Measurements from ENCODE around the gene KRT71. TPM values are rescaled to one million over a fixed set of nuclear protein-coding genes. Genes with fewer than 3 reads are reported as not detected.
"Not testable (repeated sequence)": the region's sequence is repeated elsewhere in the genome, so short reads cannot be mapped to it uniquely, and the experiment has no call there.

Gene KRT71
- total RNA-seq (not detected), polyA plus RNA-seq (ENCODE audit: insufficient read depth in 1 of 8, insufficient read length in 8 of 8, low replicate concordance in 1 of 8) (not detected)
- long read RNA-seq, donor 1, result 0 reads
- long read RNA-seq, donor 2, result 0 reads
- long read RNA-seq, donor 3, result 0 reads
- long read RNA-seq, donor 4, result 0 reads
- long read RNA-seq, donor 5, result 0 reads
- long read RNA-seq, donor 6, result 0 reads
- long read RNA-seq, donor 7, result 0 reads
- long read RNA-seq, donor 8, result 0 reads
- long read RNA-seq, donor 9, result 0 reads
- long read RNA-seq, donor 10, result 0 reads
- long read RNA-seq, donor 11, result 0 reads

- Histone ChIP-seq H3K36me3 (ENCODE audit: control insufficient read depth, insufficient read depth, low read length) (no peaks in the 10 kb centered on the region), H3K9me3 (replicated peaks; ENCODE audit: control insufficient read depth, low read depth, low read length) (no peaks in the 10 kb centered on the region), H3K4me3 (ENCODE audit: low read length) (no peak within 1 kb of the TSS), H3K27me3 (ENCODE audit: control insufficient read depth, insufficient read depth, low read length) (peaks cover 4% of the 10 kb centered on the region), H3K27ac (ENCODE audit: low read length) (no peak within 1 kb of the TSS), H3K4me1 (ENCODE audit: control insufficient read depth, insufficient read depth, low read length) (peaks cover 6% of the 10 kb centered on the region)
- 75% methylated on average over 14 of the region's 14 CpGs for WGBS (ENCODE audit: insufficient coverage)
- DNase-seq, result no peak
These were observed at the start of gene KRT71 for GRCh38 chr12:52552681-52553195. KRT71 (minus strand) TSS chr12:52553145; CDS start chr12:52553077, 68 bp downstream.

- H3K27me3 ChIP-seq (ENCODE audit: control insufficient read depth, insufficient read depth, low read length), result peaks cover 59% of the 10 kb centered on the region
- WGBS (ENCODE audit: insufficient coverage), result 60% methylated on average over 5 of the region's 5 CpGs
These were observed 49.6 kb upstream of the KRT71 start for GRCh38 chr12:52602552-52602951.

GRCh38 chr12:52601671-52602070 is 48.7 kb upstream of the KRT71 start:
- Histone ChIP-seq H3K4me1 (ENCODE audit: control insufficient read depth, insufficient read depth, low read length) (no peaks in the 10 kb centered on the region), H3K36me3 (ENCODE audit: control insufficient read depth, insufficient read depth, low read length) (no peaks in the 10 kb centered on the region), H3K27ac (ENCODE audit: low read length) (no peak overlapping the region), H3K27me3 (ENCODE audit: control insufficient read depth, insufficient read depth, low read length) (peaks cover 62% of the 10 kb centered on the region), H3K4me3 (ENCODE audit: low read length) (no peak overlapping the region), H3K9me3 (replicated peaks; ENCODE audit: control insufficient read depth, low read depth, low read length) (no peaks in the 10 kb centered on the region)
- WGBS (ENCODE audit: insufficient coverage), result 70% methylated on average over 2 of the region's 4 CpGs
- DNase-seq, result no peak

More at GRCh38 chr12:52602552-52602951, 49.6 kb upstream of the KRT71 start:
- Histone ChIP-seq H3K9me3 (replicated peaks; ENCODE audit: control insufficient read depth, low read depth, low read length) (no peaks in the 10 kb centered on the region), H3K4me1 (ENCODE audit: control insufficient read depth, insufficient read depth, low read length) (no peaks in the 10 kb centered on the region), H3K27ac (ENCODE audit: low read length) (no peak overlapping the region), H3K4me3 (ENCODE audit: low read length) (no peak overlapping the region), H3K36me3 (ENCODE audit: control insufficient read depth, insufficient read depth, low read length) (no peaks in the 10 kb centered on the region)
- DNase-seq, result no peak

- Histone ChIP-seq H3K36me3 (ENCODE audit: control insufficient read depth, insufficient read depth, low read length) (no peaks in the 10 kb centered on the region), H3K4me1 (ENCODE audit: control insufficient read depth, insufficient read depth, low read length) (no peaks in the 10 kb centered on the region), H3K4me3 (ENCODE audit: low read length) (no peak within 1 kb of the TSS), H3K27me3 (ENCODE audit: control insufficient read depth, insufficient read depth, low read length) (peaks cover 66% of the 10 kb centered on the region), H3K9me3 (replicated peaks; ENCODE audit: control insufficient read depth, low read depth, low read length) (no peaks in the 10 kb centered on the region), H3K27ac (ENCODE audit: low read length) (no peak within 1 kb of the TSS)
- no peak for DNase-seq
- 21% methylated on average over 47 of the region's 48 CpGs for WGBS (ENCODE audit: insufficient coverage)
These were observed 48.1 kb upstream of the KRT71 start, which contains the start of gene KRT72 for GRCh38 chr12:52600941-52601481. KRT72 (minus strand) TSS chr12:52601463; CDS start chr12:52601452, 11 bp downstream.

- Histone ChIP-seq H3K9me3 (replicated peaks; ENCODE audit: control insufficient read depth, low read depth, low read length) (no peaks in the 10 kb centered on the region), H3K27ac (ENCODE audit: low read length) (no peak overlapping the region), H3K27me3 (ENCODE audit: control insufficient read depth, insufficient read depth, low read length) (peaks cover 64% of the 10 kb centered on the region), H3K4me3 (ENCODE audit: low read length) (no peak overlapping the region), H3K4me1 (ENCODE audit: control insufficient read depth, insufficient read depth, low read length) (no peaks in the 10 kb centered on the region), H3K36me3 (ENCODE audit: control insufficient read depth, insufficient read depth, low read length) (no peaks in the 10 kb centered on the region)
- DNase-seq, result no peak
- 97% methylated on average over 6 of the region's 12 CpGs for WGBS (ENCODE audit: insufficient coverage)
These were observed 47.5 kb upstream of the KRT71 start for GRCh38 chr12:52600475-52600874.

- WGBS (ENCODE audit: insufficient coverage), result 80% methylated on average over 1 of the region's 2 CpGs
- no peak overlapping the region for H3K27ac ChIP-seq (ENCODE audit: low read length)
- H3K27me3 ChIP-seq (ENCODE audit: control insufficient read depth, insufficient read depth, low read length), result peaks cover 64% of the 10 kb centered on the region
- no peaks in the 10 kb centered on the region for H3K4me1 ChIP-seq (ENCODE audit: control insufficient read depth, insufficient read depth, low read length)
- no peaks in the 10 kb centered on the region for H3K36me3 ChIP-seq (ENCODE audit: control insufficient read depth, insufficient read depth, low read length)
- DNase-seq, result no peak
- no peaks in the 10 kb centered on the region for H3K9me3 ChIP-seq (replicated peaks; ENCODE audit: control insufficient read depth, low read depth, low read length)
- no peak overlapping the region for H3K4me3 ChIP-seq (ENCODE audit: low read length)
These were observed 47.1 kb upstream of the KRT71 start for GRCh38 chr12:52600071-52600470.

- H3K4me3 ChIP-seq (ENCODE audit: low read length), result no peak overlapping the region
- no peak for DNase-seq
- no peaks in the 10 kb centered on the region for H3K4me1 ChIP-seq (ENCODE audit: control insufficient read depth, insufficient read depth, low read length)
- no peaks in the 10 kb centered on the region for H3K36me3 ChIP-seq (ENCODE audit: control insufficient read depth, insufficient read depth, low read length)
- H3K27me3 ChIP-seq (ENCODE audit: control insufficient read depth, insufficient read depth, low read length), result peaks cover 59% of the 10 kb centered on the region
- H3K9me3 ChIP-seq (replicated peaks; ENCODE audit: control insufficient read depth, low read depth, low read length), result no peaks in the 10 kb centered on the region
- WGBS (ENCODE audit: insufficient coverage), result 94% methylated on average over 5 of the region's 5 CpGs
- no peak overlapping the region for H3K27ac ChIP-seq (ENCODE audit: low read length)
These were observed 46.0 kb upstream of the KRT71 start for GRCh38 chr12:52598966-52599365.

- H3K4me3 ChIP-seq (ENCODE audit: low read length); H3K36me3 ChIP-seq (ENCODE audit: control insufficient read depth, insufficient read depth, low read length); DNase-seq; H3K4me1 ChIP-seq (ENCODE audit: control insufficient read depth, insufficient read depth, low read length); H3K9me3 ChIP-seq (replicated peaks; ENCODE audit: control insufficient read depth, low read depth, low read length); H3K27ac ChIP-seq (ENCODE audit: low read length): not testable (repeated sequence)
- no CpG with 5 or more reads among the region's 4 CpGs for WGBS (ENCODE audit: insufficient coverage)
- H3K27me3 ChIP-seq (ENCODE audit: control insufficient read depth, insufficient read depth, low read length), result peaks cover 24% of the 10 kb centered on the region
These were observed 41.3 kb upstream of the KRT71 start for GRCh38 chr12:52594237-52594636.

- H3K36me3 ChIP-seq (ENCODE audit: control insufficient read depth, insufficient read depth, low read length), result no peaks in the 10 kb centered on the region
- H3K27me3 ChIP-seq (ENCODE audit: control insufficient read depth, insufficient read depth, low read length), result peaks cover 14% of the 10 kb centered on the region
- no peaks in the 10 kb centered on the region for H3K4me1 ChIP-seq (ENCODE audit: control insufficient read depth, insufficient read depth, low read length)
- no peak overlapping the region for H3K4me3 ChIP-seq (ENCODE audit: low read length)
- H3K27ac ChIP-seq (ENCODE audit: low read length), result no peak overlapping the region
- DNase-seq, result no peak
- 88% methylated on average over 8 of the region's 11 CpGs for WGBS (ENCODE audit: insufficient coverage)
- H3K9me3 ChIP-seq (replicated peaks; ENCODE audit: control insufficient read depth, low read depth, low read length), result no peaks in the 10 kb centered on the region
These were observed 38.6 kb upstream of the KRT71 start for GRCh38 chr12:52591521-52591920.

- Histone ChIP-seq H3K27me3 (ENCODE audit: control insufficient read depth, insufficient read depth, low read length) (peaks cover 12% of the 10 kb centered on the region), H3K9me3 (replicated peaks; ENCODE audit: control insufficient read depth, low read depth, low read length) (no peaks in the 10 kb centered on the region), H3K4me1 (ENCODE audit: control insufficient read depth, insufficient read depth, low read length) (peaks cover 10% of the 10 kb centered on the region), H3K36me3 (ENCODE audit: control insufficient read depth, insufficient read depth, low read length) (no peaks in the 10 kb centered on the region), H3K4me3 (ENCODE audit: low read length) (no peak overlapping the region), H3K27ac (ENCODE audit: low read length) (no peak overlapping the region)
- no peak for DNase-seq
- WGBS (ENCODE audit: insufficient coverage), result 88% methylated on average over 6 of the region's 6 CpGs
These were observed 37.1 kb upstream of the KRT71 start for GRCh38 chr12:52590021-52590420.

Data from muscle of leg (tissue), 16 donors.